ENCODE data around the gene APEH.

APEH gene

GRCh38 chr3:49705390-49705960 is 31.3 kb downstream of the APEH start:
- TF ChIP-seq NFIC (IDR thresholded peaks at IDR 0.05): no peak
- no peak for TF ChIP-seq YY1 (IDR thresholded peaks at IDR 0.05; ENCODE audit: low read depth)
- TF ChIP-seq FOXM1 (IDR thresholded peaks at IDR 0.05; ENCODE audit: borderline replicate concordance, low read depth): no peak
- no peak for TF ChIP-seq EP300 (IDR thresholded peaks at IDR 0.05; ENCODE audit: borderline replicate concordance)
- TF ChIP-seq TAF1 (IDR thresholded peaks at IDR 0.05; ENCODE audit: low read depth): no peak
- no peak for TF ChIP-seq RAD21 (IDR thresholded peaks at IDR 0.05; ENCODE audit: low read depth)
- TF ChIP-seq MAX (IDR thresholded peaks at IDR 0.05): no peak
- TF ChIP-seq CREB1 (IDR thresholded peaks at IDR 0.05; ENCODE audit: low read depth): no peak
- TF ChIP-seq TCF12 (IDR thresholded peaks at IDR 0.05; ENCODE audit: low read depth): no peak
- no peak for TF ChIP-seq REST (IDR thresholded peaks at IDR 0.05; ENCODE audit: low read depth)
- TF ChIP-seq ZBTB7A (IDR thresholded peaks at IDR 0.05; ENCODE audit: low read depth): no peak
- TF ChIP-seq USF1 (IDR thresholded peaks at IDR 0.05): no peak
- TF ChIP-seq CEBPB (IDR thresholded peaks at IDR 0.05): no peak
- TF ChIP-seq TEAD4 (IDR thresholded peaks at IDR 0.05): no peak

GRCh38 chr3:49706456-49707112 is 32.4 kb downstream of the APEH start:
- no peak for TF ChIP-seq TEAD4 (IDR thresholded peaks at IDR 0.05)
- TF ChIP-seq MAX (IDR thresholded peaks at IDR 0.05): no peak
- TF ChIP-seq YY1 (IDR thresholded peaks at IDR 0.05; ENCODE audit: low read depth): no peak
- TF ChIP-seq EGR1 (IDR thresholded peaks at IDR 0.05): no peak
- TF ChIP-seq RAD21 (IDR thresholded peaks at IDR 0.05; ENCODE audit: low read depth): no peak
- no peak for TF ChIP-seq TCF12 (IDR thresholded peaks at IDR 0.05; ENCODE audit: low read depth)
- no peak for TF ChIP-seq NFIC (IDR thresholded peaks at IDR 0.05)
- TF ChIP-seq REST (IDR thresholded peaks at IDR 0.05; ENCODE audit: low read depth): no peak
- TF ChIP-seq CEBPB (IDR thresholded peaks at IDR 0.05): no peak
- TF ChIP-seq EP300 (IDR thresholded peaks at IDR 0.05; ENCODE audit: borderline replicate concordance): no peak
- no peak for TF ChIP-seq CREB1 (IDR thresholded peaks at IDR 0.05; ENCODE audit: low read depth)

GRCh38 chr3:49707113-49707480 is 32.9 kb downstream of the APEH start:
- TF ChIP-seq FOXM1 (IDR thresholded peaks at IDR 0.05; ENCODE audit: borderline replicate concordance, low read depth): no peak
- no peak for TF ChIP-seq YY1 (IDR thresholded peaks at IDR 0.05; ENCODE audit: low read depth)
- no peak for TF ChIP-seq CEBPB (IDR thresholded peaks at IDR 0.05)
- no peak for TF ChIP-seq EP300 (IDR thresholded peaks at IDR 0.05; ENCODE audit: borderline replicate concordance)
- no peak for TF ChIP-seq TEAD4 (IDR thresholded peaks at IDR 0.05)
- TF ChIP-seq USF1 (IDR thresholded peaks at IDR 0.05): no peak
- no peak for TF ChIP-seq MAX (IDR thresholded peaks at IDR 0.05)
- no peak for TF ChIP-seq CREB1 (IDR thresholded peaks at IDR 0.05; ENCODE audit: low read depth)
- TF ChIP-seq NFIC (IDR thresholded peaks at IDR 0.05): no peak
- no peak for TF ChIP-seq RAD21 (IDR thresholded peaks at IDR 0.05; ENCODE audit: low read depth)
- TF ChIP-seq EGR1 (IDR thresholded peaks at IDR 0.05): no peak
- no peak for TF ChIP-seq ZBTB7A (IDR thresholded peaks at IDR 0.05; ENCODE audit: low read depth)
- no peak for TF ChIP-seq REST (IDR thresholded peaks at IDR 0.05; ENCODE audit: low read depth)
- TF ChIP-seq TCF12 (IDR thresholded peaks at IDR 0.05; ENCODE audit: low read depth): no peak
- TF ChIP-seq TAF1 (IDR thresholded peaks at IDR 0.05; ENCODE audit: low read depth): no peak

- no peak for TF ChIP-seq EP300 (IDR thresholded peaks at IDR 0.05; ENCODE audit: borderline replicate concordance)
- TF ChIP-seq YY1 (IDR thresholded peaks at IDR 0.05; ENCODE audit: low read depth): no peak
- no peak for TF ChIP-seq EGR1 (IDR thresholded peaks at IDR 0.05)
- TF ChIP-seq CREB1 (IDR thresholded peaks at IDR 0.05; ENCODE audit: low read depth): no peak
- no peak for TF ChIP-seq REST (IDR thresholded peaks at IDR 0.05; ENCODE audit: low read depth)
- no peak for TF ChIP-seq MAX (IDR thresholded peaks at IDR 0.05)
- no peak for TF ChIP-seq USF1 (IDR thresholded peaks at IDR 0.05)
- no peak for TF ChIP-seq CEBPB (IDR thresholded peaks at IDR 0.05)
- no peak for TF ChIP-seq NFIC (IDR thresholded peaks at IDR 0.05)
- no peak for TF ChIP-seq RAD21 (IDR thresholded peaks at IDR 0.05; ENCODE audit: low read depth)
- TF ChIP-seq ZBTB7A (IDR thresholded peaks at IDR 0.05; ENCODE audit: low read depth): no peak
- TF ChIP-seq TEAD4 (IDR thresholded peaks at IDR 0.05): no peak
- no peak for TF ChIP-seq FOXM1 (IDR thresholded peaks at IDR 0.05; ENCODE audit: borderline replicate concordance, low read depth)
- no peak for TF ChIP-seq TCF12 (IDR thresholded peaks at IDR 0.05; ENCODE audit: low read depth)
- TF ChIP-seq TAF1 (IDR thresholded peaks at IDR 0.05; ENCODE audit: low read depth): no peak
Measured at GRCh38 chr3:49709852-49710251, 35.7 kb downstream of the APEH start.
